ACHN (cell line): ENCODE measurements around the gene E2F6.

Source experiments
- DNase-seq: peaks from one replicate; pipeline ENCODE4 v3.0.0-alpha.2; 2015
- in situ Hi-C: cut with HindIII; loops from 2 replicates; pipeline ENCODE4 v1.10.0; 2017; ENCODE audit warnings: low sequenced_read_pairs, low pct_ligation_motif_present, low pct_unique_long_range_greater_than_20kb

E2F6 gene

GRCh38 chr2:11421863-11422490, 44.0 kb downstream of the E2F6 start:
- DNase-seq: no peak
- in situ Hi-C loops: no loop called here

GRCh38 chr2:11420671-11421070, 45.3 kb downstream of the E2F6 start:
- in situ Hi-C loops: no loop called here
- no peak for DNase-seq

DNA sequence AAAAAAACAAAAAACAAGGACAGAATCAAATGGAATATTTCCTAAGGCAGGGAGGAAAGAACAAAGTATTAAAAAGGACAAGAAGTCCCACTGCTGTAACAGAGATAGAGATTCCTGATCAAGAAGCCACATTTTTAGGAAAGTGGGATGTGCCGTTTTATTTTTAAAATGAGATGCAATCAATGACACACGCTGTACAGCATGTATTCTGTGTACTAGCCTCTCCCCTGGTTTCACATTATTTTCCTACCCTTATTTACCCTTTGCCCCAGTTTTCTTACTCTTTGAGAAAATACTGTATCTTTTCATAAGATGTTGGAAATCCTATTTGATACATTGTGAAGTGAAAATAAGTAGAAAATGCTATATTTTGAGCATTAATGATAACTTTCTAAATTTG, 45.8 kb downstream of the E2F6 start:
- in situ Hi-C loops: no loop called here
- DNase-seq: no peak

DNA sequence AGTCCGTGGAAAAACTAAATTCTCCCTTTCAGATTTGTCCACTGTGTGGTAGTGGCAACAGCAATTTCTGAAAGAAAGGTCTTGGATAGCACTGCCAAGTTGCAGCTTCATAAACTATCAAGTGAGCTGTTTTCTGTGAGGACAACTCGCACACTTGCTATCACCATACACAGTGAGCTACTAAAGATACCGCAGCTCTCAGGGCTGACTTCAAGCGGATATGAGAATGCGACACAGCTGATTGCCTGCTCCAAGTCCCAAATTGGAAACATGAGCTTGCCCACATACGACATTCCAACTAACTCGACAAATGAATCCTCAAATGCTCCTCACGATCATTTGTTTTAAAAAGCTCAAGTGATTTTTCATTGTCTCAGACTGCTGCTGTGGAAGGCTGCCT, 46.2 kb downstream of the E2F6 start:
- no peak for DNase-seq
- in situ Hi-C loops: no loop called here

DNA sequence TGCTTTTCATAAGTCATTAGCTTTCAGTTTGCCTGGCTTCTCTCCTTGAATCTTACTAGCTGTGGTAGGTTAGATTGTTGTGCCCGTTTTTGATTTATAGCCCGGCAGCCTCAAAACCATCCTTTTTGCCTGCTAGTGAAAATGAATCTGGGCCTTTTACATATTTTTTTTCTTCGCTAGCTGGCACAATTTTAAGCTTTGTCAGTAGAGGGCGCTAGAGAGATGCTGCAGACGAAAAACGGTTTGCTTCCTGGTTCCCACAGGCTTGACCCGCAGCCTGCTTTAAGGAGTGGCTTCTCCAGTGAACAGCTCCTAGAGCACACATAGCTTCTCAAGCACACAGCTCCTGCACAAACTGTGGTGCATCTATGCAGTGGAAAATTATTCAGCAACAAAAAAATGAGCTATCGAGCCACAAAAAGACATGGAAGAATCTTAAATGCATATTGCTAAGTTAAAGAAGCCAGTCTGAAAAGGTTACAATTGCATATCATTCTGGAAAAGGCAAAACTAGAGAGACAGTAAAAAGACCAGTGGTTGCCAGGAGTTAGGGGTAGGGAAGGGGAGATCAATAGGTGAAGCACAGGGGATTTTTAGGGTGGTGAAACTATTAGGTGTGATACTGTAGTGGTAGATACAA, 47.9 kb downstream of the E2F6 start:
- in situ Hi-C loops: no loop called here
- DNase-seq: peak; percentile 34

DNA sequence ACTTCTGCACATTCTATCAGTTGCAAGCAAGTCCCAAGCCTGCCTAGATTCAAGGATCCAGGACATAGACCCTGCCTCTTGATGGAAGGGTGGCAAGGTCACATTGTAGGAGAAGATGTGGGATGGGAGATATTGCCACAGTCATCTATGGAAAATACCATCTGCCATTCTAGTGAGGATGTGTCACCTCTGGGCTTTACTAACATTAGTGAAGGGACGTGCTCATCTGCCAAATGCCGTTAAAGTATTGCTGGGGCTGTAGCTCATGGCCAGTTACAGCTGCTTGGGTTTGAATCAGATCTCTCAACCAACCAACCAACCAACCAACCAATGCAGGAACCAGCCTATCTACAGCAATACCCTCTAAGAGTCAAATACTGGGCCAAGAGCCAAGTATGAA, 49.0 kb downstream of the E2F6 start:
- DNase-seq: no peak
- in situ Hi-C loops: no loop called here

DNA sequence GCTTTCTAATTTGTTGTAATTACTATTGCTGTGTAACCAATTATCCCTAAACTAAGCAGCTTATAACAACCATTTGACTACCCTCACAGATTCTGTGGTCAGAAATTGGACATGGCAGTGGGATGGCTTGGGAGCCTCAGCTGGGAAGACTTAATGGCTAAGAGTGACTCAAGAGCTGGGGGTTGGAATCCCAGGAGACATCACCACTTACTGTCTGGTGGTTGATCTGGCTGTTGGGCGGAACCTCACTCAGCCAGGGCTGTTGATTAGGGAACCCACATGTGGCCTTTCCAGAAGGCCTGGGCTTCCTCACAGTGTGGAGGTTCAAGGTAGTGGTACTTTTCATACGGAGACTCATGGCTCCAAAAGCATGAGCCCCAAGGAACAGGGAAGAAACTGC, 49.8 kb downstream of the E2F6 start:
- in situ Hi-C loops: no loop called here
- DNase-seq: no peak

DNA sequence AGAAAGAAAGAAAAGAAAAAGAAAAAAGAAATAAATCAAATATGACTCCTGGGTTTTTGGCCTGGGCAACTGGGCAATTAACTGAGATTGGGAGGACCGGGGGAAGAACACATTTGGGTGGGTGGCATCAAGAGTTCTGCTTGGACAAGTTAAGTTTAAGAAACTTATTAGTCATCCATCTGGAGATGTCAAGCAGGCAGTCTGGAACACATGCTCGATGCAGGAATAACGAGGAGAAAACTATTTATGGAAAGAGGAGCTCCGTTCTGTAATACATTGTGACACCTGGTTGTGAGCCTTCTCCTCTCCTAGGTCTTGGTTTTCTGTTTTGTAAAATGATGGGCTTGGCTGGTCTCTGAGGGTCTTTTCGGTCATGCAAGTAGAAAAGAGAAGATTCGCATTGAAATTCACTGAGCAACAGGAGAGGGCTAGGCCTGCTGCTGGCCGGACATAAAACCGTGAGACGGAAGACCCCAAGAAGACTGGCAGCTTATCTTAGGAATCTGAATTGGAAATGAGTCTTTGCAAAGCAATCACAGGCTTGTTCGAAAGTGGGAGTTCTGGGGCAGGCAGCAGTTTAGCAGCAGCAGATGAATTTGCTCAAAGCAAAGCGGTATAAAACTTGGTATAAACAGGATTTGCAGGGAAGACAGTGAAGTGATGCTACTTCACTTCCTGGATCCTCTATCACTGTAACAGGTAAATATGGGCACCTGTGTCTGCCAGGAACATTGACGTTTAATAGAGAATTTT, 51.4 kb downstream of the E2F6 start:
- no peak for DNase-seq
- in situ Hi-C loops: no loop called here

DNA sequence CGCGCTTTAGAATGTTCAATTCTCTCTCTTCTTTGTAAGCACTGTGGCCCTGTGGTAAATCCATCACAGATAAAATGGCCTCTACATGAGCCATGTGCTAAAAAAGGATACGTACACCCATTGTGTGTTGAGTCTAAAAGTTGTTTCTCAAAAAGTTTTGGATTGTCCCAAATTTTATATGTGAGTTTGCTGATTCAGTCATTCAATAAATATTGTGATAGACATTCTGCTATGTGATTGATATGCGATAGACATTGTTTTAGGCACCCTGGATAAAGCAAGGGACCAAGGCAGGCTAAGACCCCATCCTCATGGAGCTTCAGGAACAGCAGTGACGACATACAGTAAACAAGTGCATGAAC, 53.5 kb downstream of the E2F6 start:
- in situ Hi-C loops: no loop called here
- no peak for DNase-seq

GRCh38 chr2:11411768-11412448, 54.1 kb downstream of the E2F6 start:
- peak; percentile 51 for DNase-seq
- in situ Hi-C loops: no loop called here

GRCh38 chr2:11411244-11411643, 54.7 kb downstream of the E2F6 start:
- in situ Hi-C loops: no loop called here
- DNase-seq: no peak

DNA sequence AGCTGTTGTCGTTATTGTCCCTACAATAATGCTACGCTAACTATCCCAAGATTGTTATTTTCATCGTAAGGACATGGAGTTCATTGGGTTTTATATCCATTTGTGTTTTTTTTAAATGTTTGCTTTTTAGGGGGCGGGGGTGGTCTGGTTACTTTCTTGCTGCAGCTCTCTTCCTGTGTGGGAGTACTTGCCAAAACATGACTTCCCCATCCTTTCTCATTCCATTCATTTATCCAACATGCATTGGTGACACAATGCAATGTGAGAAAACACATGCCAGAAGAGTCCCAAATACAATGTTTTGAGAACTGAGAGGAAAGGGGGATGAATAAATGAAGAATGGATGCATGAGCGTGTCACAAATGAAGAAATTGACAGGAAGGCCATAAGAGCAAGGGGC, 55.9 kb downstream of the E2F6 start:
- in situ Hi-C loops: no loop called here
- DNase-seq: no peak

- in situ Hi-C loops: no loop called here
- no peak for DNase-seq
These were observed 56.4 kb downstream of the E2F6 start for GRCh38 chr2:11409572-11409959.

GRCh38 chr2:11408959-11409571, 56.9 kb downstream of the E2F6 start:
- DNase-seq: no peak
- in situ Hi-C loops: no loop called here

DNA sequence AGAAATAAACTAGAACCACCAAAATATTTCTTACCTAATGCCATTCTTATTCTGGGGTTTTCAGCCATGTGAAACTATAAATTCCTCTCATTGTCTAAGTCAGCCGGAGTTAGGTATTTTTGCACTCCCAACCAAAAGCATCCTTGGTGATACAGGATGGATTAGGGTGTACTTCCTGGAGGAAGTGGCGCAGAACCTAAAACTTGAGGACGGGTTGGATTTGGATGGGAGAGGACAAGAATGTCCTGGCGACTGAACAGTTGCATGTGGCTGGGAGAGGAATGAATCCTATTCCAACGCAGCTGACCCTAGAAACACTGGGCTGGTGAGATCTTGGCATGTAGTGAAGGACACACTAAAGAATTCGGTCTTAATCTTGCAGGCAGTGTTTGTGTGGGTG, 58.5 kb downstream of the E2F6 start:
- no peak for DNase-seq
- in situ Hi-C loops: no loop called here

DNA sequence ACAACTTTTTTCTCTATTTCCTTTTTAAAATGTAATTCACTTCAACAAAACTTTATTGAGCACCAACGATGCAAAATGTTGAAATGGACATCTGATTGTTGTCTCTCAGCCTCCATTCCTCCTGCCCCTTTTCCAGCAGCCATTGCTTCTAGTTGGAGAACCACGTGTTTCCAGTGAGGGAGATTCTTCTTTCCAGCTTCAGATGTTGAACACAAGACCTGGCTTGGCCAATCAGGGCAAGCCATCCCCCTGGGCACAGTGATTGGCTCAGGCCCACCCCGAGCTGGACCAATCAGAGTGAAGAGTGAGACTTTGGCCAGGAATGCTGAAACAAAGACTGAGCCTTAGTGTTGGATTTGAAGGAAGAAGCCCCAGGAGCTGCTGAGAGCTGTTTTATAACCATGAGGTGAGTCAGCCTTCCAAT, 59.0 kb downstream of the E2F6 start:
- DNase-seq: peak; percentile 24
- in situ Hi-C loops: no loop called here

DNA sequence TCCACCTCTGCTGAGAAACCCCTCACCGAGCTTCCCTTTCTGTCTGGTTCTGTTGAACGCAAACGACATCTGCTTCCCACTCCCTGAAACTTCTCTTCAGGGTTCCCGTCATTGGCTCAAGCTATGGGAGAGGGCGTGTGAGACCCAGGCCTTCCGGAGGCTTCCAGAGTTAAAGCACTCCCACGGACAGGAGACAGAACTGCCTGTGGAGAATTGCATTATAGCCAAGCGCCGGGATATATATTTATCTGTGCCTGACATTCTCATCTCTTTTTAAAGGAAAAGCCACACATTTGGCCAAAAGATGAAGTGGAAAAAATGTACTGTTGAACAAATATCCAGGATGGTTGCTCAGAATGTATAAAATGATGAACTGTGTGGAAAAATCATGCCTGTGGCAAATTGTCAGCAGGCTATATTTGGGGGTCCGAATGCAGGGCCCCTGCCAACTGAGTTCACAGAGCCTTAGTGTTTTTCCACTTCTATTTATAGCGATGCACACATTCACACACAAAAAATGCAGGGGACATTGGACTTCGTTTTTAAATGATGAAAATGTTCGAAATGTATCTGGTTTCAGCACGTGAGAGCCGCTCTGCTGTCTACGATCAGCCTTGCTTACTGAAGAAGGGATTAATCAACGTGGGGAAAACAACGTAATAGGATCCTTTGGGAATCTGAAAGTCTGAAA, 59.5 kb downstream of the E2F6 start:
- in situ Hi-C loops: no loop called here
- DNase-seq: no peak

- in situ Hi-C loops: no loop called here
- no peak for DNase-seq
These were observed 60.2 kb downstream of the E2F6 start for GRCh38 chr2:11405599-11406266.
